HepG2 (cell line): ENCODE results near the gene BAIAP2L2. TPM values are rescaled to one million over a fixed set of nuclear protein-coding genes. Genes with fewer than 3 reads are reported as not detected.

Source experiments
- AGO1 ChIP-seq: fragments of 200-400 bp; formaldehyde crosslinking; IDR thresholded peaks from 2 replicates; pipeline ENCODE4 v1.6.1; 2017; ENCODE audit warnings: mild to moderate bottlenecking, low read depth, low read length, moderate library complexity; ENCODE audit not compliant: poor library complexity, severe bottlenecking
- CC2D1A ChIP-seq: sonication (generic); formaldehyde crosslinking; IDR thresholded peaks from 2 replicates; pipeline ENCODE4 v1.8.1; 2023; ENCODE audit warnings: mild to moderate bottlenecking, missing genetic modification reagents
- CREM ChIP-seq, 2 experiments: sonication (generic) in 1 of 2; formaldehyde crosslinking in 1 of 2; IDR thresholded peaks; 2 replicates each; pipeline versions ENCODE4 v1.4.0 to v1.6.1; 2016 to 2020; ENCODE audit warnings: antibody characterized with exemption in 1 of 2, mild to moderate bottlenecking in 1 of 2, missing genetic modification reagents in 1 of 2
- ELF1 ChIP-seq: sonication (generic); formaldehyde crosslinking; IDR thresholded peaks from 2 replicates; pipeline ENCODE4 v1.4.0; 2020; ENCODE audit warnings: missing genetic modification reagents
- GFI1 ChIP-seq: sonication (generic); formaldehyde crosslinking; IDR thresholded peaks from 2 replicates; pipeline ENCODE4 v1.5.0; 2020; ENCODE audit warnings: missing genetic modification reagents, mild to moderate bottlenecking, borderline replicate concordance
- KDM2A ChIP-seq: sonication (generic); formaldehyde crosslinking; IDR thresholded peaks from 2 replicates; pipeline ENCODE4 v1.4.0; 2020; ENCODE audit warnings: low read depth, missing genetic modification reagents, borderline replicate concordance
- MYC ChIP-seq: sonication (generic); formaldehyde crosslinking; IDR thresholded peaks from 2 replicates; pipeline ENCODE4 v1.9.0; 2021; ENCODE audit warnings: missing genetic modification reagents, borderline replicate concordance
- NCOA2 ChIP-seq: sonication (generic); formaldehyde crosslinking; IDR thresholded peaks from 2 replicates; pipeline ENCODE4 v1.8.0; 2022; ENCODE audit warnings: inconsistent platforms
- NFRKB ChIP-seq: fragments of 450-650 bp; IDR thresholded peaks from 2 replicates; pipeline ENCODE4 v1.6.1; 2017
- NR3C1 ChIP-seq: sonication (generic); formaldehyde crosslinking; IDR thresholded peaks from 2 replicates; pipeline ENCODE4 v1.4.0; 2020; ENCODE audit warnings: missing genetic modification reagents
- NRL ChIP-seq: sonication (generic); formaldehyde crosslinking; IDR thresholded peaks from 2 replicates; pipeline ENCODE4 v1.5.0; 2020; ENCODE audit warnings: missing genetic modification reagents, mild to moderate bottlenecking, moderate library complexity, borderline replicate concordance
- PAX8 ChIP-seq: sonication (generic); formaldehyde crosslinking; IDR thresholded peaks from 2 replicates; pipeline ENCODE4 v1.8.0; 2022; ENCODE audit warnings: mild to moderate bottlenecking, missing genetic modification reagents, borderline replicate concordance
- RFX3 ChIP-seq: IDR thresholded peaks from 2 replicates; pipeline ENCODE4 v1.6.1; 2016; ENCODE audit warnings: missing biosample characterization, missing genetic modification reagents
- TEAD3 ChIP-seq: optimal IDR thresholded peaks from 2 replicates; pipeline ENCODE3; 2016; ENCODE audit warnings: borderline replicate concordance
- U2AF1 ChIP-seq: fragments of 200-400 bp; formaldehyde crosslinking; optimal IDR thresholded peaks from 2 replicates; pipeline ENCODE3; 2017; ENCODE audit warnings: mild to moderate bottlenecking, low read depth, low read length
- ZC3H13 ChIP-seq: sonication (generic); formaldehyde crosslinking; IDR thresholded peaks from 2 replicates; pipeline ENCODE4 v1.8.1; 2023; ENCODE audit warnings: mild to moderate bottlenecking, missing genetic modification reagents, moderate library complexity
- ZNF142 ChIP-seq: sonication (generic); formaldehyde crosslinking; IDR thresholded peaks from 2 replicates; pipeline ENCODE4 v1.4.0; 2020; ENCODE audit warnings: missing genetic modification reagents
- ZNF335 ChIP-seq: sonication (generic); formaldehyde crosslinking; IDR thresholded peaks from 2 replicates; pipeline ENCODE4 v1.4.0; 2020; ENCODE audit warnings: missing genetic modification reagents
- ZNF552 ChIP-seq: sonication (generic); formaldehyde crosslinking; IDR thresholded peaks from 2 replicates; pipeline ENCODE4 v1.9.0; 2022; ENCODE audit warnings: missing genetic modification reagents, mild to moderate bottlenecking, borderline replicate concordance
- ZNF562 ChIP-seq: sonication (generic); formaldehyde crosslinking; IDR thresholded peaks from 2 replicates; pipeline ENCODE4 v1.8.0; 2022; ENCODE audit warnings: missing genetic modification reagents, borderline replicate concordance
- ZNF644 ChIP-seq: IDR thresholded peaks from 2 replicates; pipeline ENCODE4 v1.6.1; 2016; ENCODE audit warnings: low read depth
- ZNF704 ChIP-seq: sonication (generic); formaldehyde crosslinking; IDR thresholded peaks from 2 replicates; pipeline ENCODE4 v1.8.1; 2023; ENCODE audit warnings: mild to moderate bottlenecking, inconsistent platforms, moderate library complexity, missing genetic modification reagents, borderline replicate concordance
- ZNF749 ChIP-seq: sonication (generic); formaldehyde crosslinking; IDR thresholded peaks from 2 replicates; pipeline ENCODE4 v1.8.0; 2022; ENCODE audit warnings: mild to moderate bottlenecking, missing genetic modification reagents, moderate library complexity, borderline replicate concordance
- ZNF788 ChIP-seq: sonication (generic); formaldehyde crosslinking; IDR thresholded peaks from 2 replicates; pipeline ENCODE4 v1.5.0; 2020; ENCODE audit warnings: mild to moderate bottlenecking, missing genetic modification reagents, borderline replicate concordance
- polyA plus RNA-seq, 8 experiments: library from polyadenylated mRNA; depleted of rRNA in 3 of 8; stranded (reverse) in 7 of 8; unstranded in 1 of 8; fragments of >200 nt; fragmentation: Illumina TruSeq in 4 of 8; extraction: Trizol in 4 of 8; gene quantifications; 2 replicates each; pipeline versions ENCODE4 v1.2.1 to v1.2.3, GENCODE V29; 2011 to 2016; ENCODE audit warnings: low read depth in 4 of 8, missing spikeins in 1 of 8, mixed read lengths in 1 of 8; ENCODE audit not compliant: insufficient read depth in 1 of 8
- total RNA-seq, 5 experiments: library from RNA; depleted of rRNA; stranded (reverse); fragments of >200 nt; fragmentation: Illumina TruSeq; extraction: Trizol; gene quantifications; 2 replicates each; pipeline ENCODE4 v1.2.3, GENCODE V29; 2016; ENCODE audit warnings: low read depth in 1 of 5

Gene BAIAP2L2
- total and polyA plus RNA-seq, 2 of the 13 experiments (the other 11 are each of a cell fraction or from before 2014, with no cell fraction given), result 4.4 to 7.5 TPM

- TF ChIP-seq KDM2A (CRISPR knock-in tag) (peak; percentile 35; the same call in 1 of the 2 replicates), NRL (CRISPR knock-in tag) (no peak), NCOA2 (CRISPR knock-in tag) (peak; percentile 25; the same call in 1 of the 2 replicates), ZNF644 (CRISPR knock-in tag) (no peak), GFI1 (CRISPR knock-in tag) (no peak), ZNF788 (CRISPR knock-in tag) (no peak), MYC (CRISPR knock-in tag) (0 out of 2 replicates have a peak, but pooled peaks have one; percentile 4), TEAD3 (no peak), PAX8 (CRISPR knock-in tag) (no peak), ZNF552 (CRISPR knock-in tag) (no peak), CREM (IDR thresholded peaks at IDR 0.05) (no peak), CREM (CRISPR knock-in tag; IDR thresholded peaks at IDR 0.05) (no peak), ZNF704 (CRISPR knock-in tag) (no peak), CC2D1A (CRISPR knock-in tag) (no peak), U2AF1 (no peak), ZNF562 (CRISPR knock-in tag) (no peak), ELF1 (CRISPR knock-in tag) (no peak), ZC3H13 (CRISPR knock-in tag) (peak; percentile 32; the same call in 1 of the 2 replicates), AGO1 (no peak), NR3C1 (CRISPR knock-in tag) (no peak), RFX3 (CRISPR knock-in tag) (no peak), ZNF749 (no peak), NFRKB (no peak), ZNF335 (no peak), ZNF142 (no peak)
Observed at GRCh38 chr22:38110863-38111852, 674 bp upstream of the BAIAP2L2 start (continued).
